ENCODE results near the gene XRCC1. TPM values are rescaled to one million over a fixed set of nuclear protein-coding genes. Genes with fewer than 3 reads are reported as not detected.

The XRCC1 gene
- 10 to 100 TPM; 22.3 to 40.7 TPM for total RNA-seq

GRCh38 chr19:43575156-43575950 is at the start of gene XRCC1, which contains the start of gene PINLYP:
TSS of gene XRCC1 (minus strand) at chr19:43575527. CDS start at chr19:43575458, 69 bp downstream.
TSS of gene PINLYP (plus strand) at chr19:43575801. CDS start at chr19:43577192, 1,391 bp downstream.
- H3K9me3 ChIP-seq: no peaks in the 10 kb centered on the region
- H3K4me3 ChIP-seq: peak within 1 kb of the TSS; percentile 80
- H3K9ac ChIP-seq (ENCODE audit: low read depth in 2 of 2, low read length in 2 of 2): peak within 1 kb of the TSS; percentile 74 to 95
- no peaks in the 10 kb centered on the region for H3K36me3 ChIP-seq
- peaks cover 7% of the 10 kb centered on the region for H3K4me1 ChIP-seq
- no peaks in the 10 kb centered on the region for H3K27me3 ChIP-seq
- DNase-seq: peak; percentile 97
- intact Hi-C loops (cut with DNase I): loop anchor here (1.0 kb wide), 1 partner anchor 21 kb away; the partner anchor contains the start of genes IRGQ and ZNF576
- no peak for TF ChIP-seq CTCF (IDR thresholded peaks at IDR 0.05)
- peak within 1 kb of the TSS; percentile 39 for H3K27ac ChIP-seq

- DNase-seq: peak; percentile 85
- H3K9me3 ChIP-seq: no peaks in the 10 kb centered on the region
- no peaks in the 10 kb centered on the region for H3K36me3 ChIP-seq
- H3K4me3 ChIP-seq: no peak overlapping the region
- H3K27me3 ChIP-seq: no peaks in the 10 kb centered on the region
- no peaks in the 10 kb centered on the region for H3K4me1 ChIP-seq
- peak; percentile 16 for TF ChIP-seq CTCF (IDR thresholded peaks at IDR 0.05)
- H3K9ac ChIP-seq (ENCODE audit: low read depth in 2 of 2, low read length in 2 of 2): no peak overlapping the region
- intact Hi-C loops (cut with DNase I): no loop called here
- H3K27ac ChIP-seq: no peak overlapping the region
These were observed 49.6 kb upstream of the XRCC1 start for GRCh38 chr19:43624933-43625332.

GRCh38 chr19:43623889-43624670 is 48.8 kb upstream of the XRCC1 start:
- Histone ChIP-seq H3K9ac (ENCODE audit: low read depth in 2 of 2, low read length in 2 of 2) (no peak overlapping the region), H3K4me1 (no peaks in the 10 kb centered on the region), H3K9me3 (no peaks in the 10 kb centered on the region), H3K4me3 (no peak overlapping the region), H3K27me3 (no peaks in the 10 kb centered on the region), H3K27ac (no peak overlapping the region), H3K36me3 (no peaks in the 10 kb centered on the region)
- TF ChIP-seq CTCF (IDR thresholded peaks at IDR 0.05): no peak
- DNase-seq: no peak
- intact Hi-C loops (cut with DNase I): no loop called here

GRCh38 chr19:43622956-43623355 is 47.6 kb upstream of the XRCC1 start:
- Histone ChIP-seq H3K27me3 (no peaks in the 10 kb centered on the region), H3K4me1 (no peaks in the 10 kb centered on the region), H3K36me3 (no peaks in the 10 kb centered on the region), H3K9ac (ENCODE audit: low read depth in 2 of 2, low read length in 2 of 2) (no peak overlapping the region), H3K9me3 (no peaks in the 10 kb centered on the region), H3K4me3 (no peak overlapping the region), H3K27ac (no peak overlapping the region)
- intact Hi-C loops (cut with DNase I): no loop called here
- no peak for DNase-seq
- no peak for TF ChIP-seq CTCF (IDR thresholded peaks at IDR 0.05)

GRCh38 chr19:43622070-43622469 is 46.7 kb upstream of the XRCC1 start:
- intact Hi-C loops (cut with DNase I): no loop called here

More at GRCh38 chr19:43622070-43622469, 46.7 kb upstream of the XRCC1 start:
- TF ChIP-seq CTCF (IDR thresholded peaks at IDR 0.05): no peak
- H3K4me1 ChIP-seq: no peaks in the 10 kb centered on the region
- DNase-seq: no peak
- H3K36me3 ChIP-seq: no peaks in the 10 kb centered on the region
- no peaks in the 10 kb centered on the region for H3K9me3 ChIP-seq
- no peak overlapping the region for H3K9ac ChIP-seq (ENCODE audit: low read depth in 2 of 2, low read length in 2 of 2)
- no peaks in the 10 kb centered on the region for H3K27me3 ChIP-seq
- no peak overlapping the region for H3K4me3 ChIP-seq
- H3K27ac ChIP-seq: no peak overlapping the region

All from colonic mucosa (tissue), 4 donors.